Measurements from ENCODE around the gene BAG1. TPM values are rescaled to one million over a fixed set of nuclear protein-coding genes. Genes with fewer than 3 reads are reported as not detected.

Gene BAG1
- total RNA-seq, 1 donor from 2014 or later = 58.3 TPM

- H3K27me3 Mint-ChIP-seq = peaks cover 12% of the 10 kb centered on the region
- no peak for ATAC-seq (ENCODE audit: low read depth)
- H3K27ac Mint-ChIP-seq = no peak overlapping the region
- no peak for DNase-seq
- intact Hi-C loops (cut with micrococcal nuclease) = no loop called here
- no peak overlapping the region for H3K4me3 Mint-ChIP-seq
- H3K9me3 Mint-ChIP-seq = no peaks in the 10 kb centered on the region
- CTCF ChIA-PET = no interaction called here
- H3K36me3 Mint-ChIP-seq (ENCODE audit: low read depth) = no peaks in the 10 kb centered on the region
- no peaks in the 10 kb centered on the region for H3K4me1 Mint-ChIP-seq
- POLR2A ChIA-PET = no interaction called here
- TF ChIP-seq CTCF (IDR thresholded peaks at IDR 0.05) = no peak
Observed at GRCh38 chr9:33233626-33234342, 30.7 kb downstream of the BAG1 start.

GRCh38 chr9:33232815-33233214 is 31.7 kb downstream of the BAG1 start:
- Mint-ChIP-seq H3K36me3 (ENCODE audit: low read depth) (no peaks in the 10 kb centered on the region), H3K4me3 (no peak overlapping the region), H3K4me1 (peaks cover 3% of the 10 kb centered on the region), H3K9me3 (no peaks in the 10 kb centered on the region), H3K27me3 (peaks cover 12% of the 10 kb centered on the region), H3K27ac (no peak overlapping the region)
- ATAC-seq (ENCODE audit: low read depth) (no peak), DNase-seq (no peak)
- TF ChIP-seq CTCF (IDR thresholded peaks at IDR 0.05) = no peak
- ChIA-PET POLR2A (no interaction called here), CTCF (no interaction called here)
- intact Hi-C loops (cut with micrococcal nuclease) = no loop called here

GRCh38 chr9:33231623-33231942 is 32.9 kb downstream of the BAG1 start:
- ATAC-seq (ENCODE audit: low read depth) (no peak), DNase-seq (no peak)
- no peak for TF ChIP-seq CTCF (IDR thresholded peaks at IDR 0.05)
- no peaks in the 10 kb centered on the region for H3K36me3 Mint-ChIP-seq (ENCODE audit: low read depth)
- H3K27ac Mint-ChIP-seq = no peak overlapping the region
- no peak overlapping the region for H3K4me3 Mint-ChIP-seq
- H3K9me3 Mint-ChIP-seq = no peaks in the 10 kb centered on the region
- intact Hi-C loops (cut with micrococcal nuclease) = no loop called here
- peaks cover 8% of the 10 kb centered on the region for H3K27me3 Mint-ChIP-seq
- ChIA-PET CTCF (no interaction called here), POLR2A (interaction anchor here (0.9 kb wide), 1 partner anchor 155 kb away, joined by 3 read pairs; the partner anchor contains the start of gene SMU1)
- peaks cover 13% of the 10 kb centered on the region for H3K4me1 Mint-ChIP-seq

DNA sequence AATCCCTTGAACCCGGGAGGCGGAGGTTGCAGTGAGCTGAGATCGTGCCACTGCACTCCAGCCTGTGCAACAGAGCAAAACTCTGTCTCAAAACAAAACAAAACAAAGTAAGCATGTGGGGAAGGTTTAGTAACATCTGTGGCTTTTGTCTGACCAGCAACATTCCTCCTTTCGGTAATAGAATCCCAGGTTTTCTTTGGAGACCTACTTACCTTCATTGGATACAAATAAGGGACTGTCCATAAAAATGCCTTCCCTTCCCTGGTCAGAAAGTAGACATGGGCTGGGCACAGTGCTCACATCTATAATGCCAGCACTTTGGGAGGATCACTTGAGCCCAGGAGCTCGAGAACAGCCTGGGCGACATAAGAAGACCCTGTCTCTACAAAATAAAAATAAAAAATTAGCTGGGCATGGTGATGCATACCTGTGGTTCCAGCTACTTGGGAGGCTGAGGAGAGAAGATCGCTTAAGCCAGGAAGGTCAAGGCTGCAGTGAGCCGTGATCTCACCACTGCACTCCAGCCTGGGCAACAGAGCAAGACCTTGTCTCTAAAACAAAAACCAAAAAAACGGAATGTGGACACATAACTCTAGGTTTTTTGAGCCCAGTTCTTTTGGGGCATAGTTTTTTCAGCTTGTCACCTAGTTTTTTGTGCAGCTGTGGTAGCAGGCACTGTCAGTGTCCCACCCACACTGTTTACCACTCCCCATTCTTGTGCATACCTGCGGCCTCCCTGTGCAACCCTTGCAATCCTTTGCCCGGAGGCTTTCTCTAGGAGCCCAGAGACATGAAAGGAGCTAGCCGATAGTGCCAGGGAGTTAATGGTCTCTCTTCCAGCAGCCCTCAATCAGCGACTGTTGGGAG is 33.5 kb downstream of the BAG1 start:
- ChIA-PET CTCF (no interaction called here), POLR2A (interaction anchor here (0.9 kb wide), 1 partner anchor 155 kb away, joined by 3 read pairs; the partner anchor contains the start of gene SMU1)
- Mint-ChIP-seq H3K27ac (no peak overlapping the region), H3K27me3 (peaks cover 5% of the 10 kb centered on the region), H3K36me3 (ENCODE audit: low read depth) (no peaks in the 10 kb centered on the region), H3K9me3 (no peaks in the 10 kb centered on the region), H3K4me1 (peaks cover 19% of the 10 kb centered on the region), H3K4me3 (no peak overlapping the region)
- DNase-seq (no peak), ATAC-seq (ENCODE audit: low read depth) (no peak)
- TF ChIP-seq CTCF (IDR thresholded peaks at IDR 0.05) = no peak
- intact Hi-C loops (cut with micrococcal nuclease) = no loop called here

DNA sequence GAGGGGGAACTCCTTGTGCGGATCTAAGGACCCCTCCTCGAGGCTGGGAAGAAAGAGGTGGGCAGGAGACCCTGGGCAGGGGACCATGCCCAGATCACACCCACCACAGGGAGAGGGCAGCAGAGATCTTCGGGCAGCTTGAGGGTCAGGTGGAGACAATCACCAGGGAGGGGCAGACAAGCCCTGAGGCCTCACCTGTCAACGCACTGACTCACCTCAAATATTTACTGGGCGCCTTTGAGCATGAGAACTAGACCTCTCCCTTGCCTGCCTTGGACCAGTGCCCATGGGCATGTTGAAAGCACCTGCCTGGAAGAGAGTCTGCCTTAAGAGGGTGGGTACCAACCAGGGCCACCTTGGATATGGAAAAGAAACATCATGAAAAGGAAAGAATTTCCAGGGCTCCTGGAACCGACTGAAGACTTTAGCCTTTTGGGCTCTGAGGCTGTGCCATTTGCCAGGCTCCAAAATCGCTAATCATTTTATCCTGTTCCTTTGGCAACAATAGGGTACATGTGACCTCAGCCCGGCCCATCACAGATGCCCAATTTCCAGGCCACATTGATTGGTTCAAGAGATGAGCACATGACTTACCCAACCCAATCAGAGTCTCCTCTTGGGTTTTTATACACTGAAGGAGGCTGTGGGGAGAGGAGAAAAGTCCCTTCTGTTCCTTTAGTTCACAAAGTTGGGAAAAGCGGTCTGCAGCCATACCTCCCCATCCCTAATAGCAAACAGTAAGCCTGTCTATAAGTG is 35.0 kb downstream of the BAG1 start:
- Mint-ChIP-seq H3K9me3 (no peaks in the 10 kb centered on the region), H3K27me3 (no peaks in the 10 kb centered on the region), H3K27ac (no peak overlapping the region), H3K4me3 (no peak overlapping the region), H3K4me1 (peaks cover 29% of the 10 kb centered on the region), H3K36me3 (ENCODE audit: low read depth) (no peaks in the 10 kb centered on the region)
- DNase-seq (no peak), ATAC-seq (ENCODE audit: low read depth) (no peak)
- POLR2A ChIA-PET = no interaction called here
- no peak for TF ChIP-seq CTCF (IDR thresholded peaks at IDR 0.05)
- CTCF ChIA-PET = no interaction called here
- intact Hi-C loops (cut with micrococcal nuclease) = loop anchor here (5.0 kb wide), 1 partner anchor 657 kb away; the partner anchor contains the start of gene NDUFB6
